Neural cell (in vitro differentiated cells): Measurements from ENCODE around the gene ZNF804B.

Source experiments
- EP300 ChIP-seq: fragments of 450-650 bp; conservative IDR thresholded peaks from 2 replicates; pipeline ENCODE4 v1.6.1; 2014; ENCODE audit warnings: antibody characterized with exemption, mild to moderate bottlenecking, moderate library complexity; ENCODE audit not compliant: poor library complexity, severe bottlenecking
- EZH2 ChIP-seq: fragments of 200-600, 300-800 bp; shearing (Covaris generic), sonication (generic); IDR thresholded peaks from 2 replicates; pipeline ENCODE4 v1.6.1; 2014; ENCODE audit warnings: antibody characterized with exemption, low read length, borderline replicate concordance, mild to moderate bottlenecking; ENCODE audit not compliant: insufficient read depth, poor library complexity, severe bottlenecking
- POLR2AphosphoS5 ChIP-seq: IDR thresholded peaks from 2 replicates; pipeline ENCODE4 v1.6.1; 2012
- RAD21 ChIP-seq: fragments of 450-650 bp; conservative IDR thresholded peaks from 2 replicates; pipeline ENCODE4 v1.6.1; 2014; ENCODE audit warnings: antibody characterized with exemption, mild to moderate bottlenecking, moderate library complexity
- SMC3 ChIP-seq: fragments of 450-650 bp; conservative IDR thresholded peaks from 2 replicates; pipeline ENCODE4 v1.6.1; 2014; ENCODE audit warnings: antibody characterized with exemption, mild to moderate bottlenecking, moderate library complexity; ENCODE audit not compliant: poor library complexity
- TF ChIP-seq, protein P1 (sequence below): fragments of 450-650 bp; IDR thresholded peaks from 2 replicates; pipeline ENCODE4 v1.5.1; 2014; ENCODE audit warnings: antibody characterized with exemption, mild to moderate bottlenecking, moderate library complexity; ENCODE audit not compliant: poor library complexity, severe bottlenecking
- TF ChIP-seq, protein P2 (sequence below): IDR thresholded peaks from 2 replicates; pipeline ENCODE4 v1.6.1; 2012; ENCODE audit warnings: borderline replicate concordance

DNA sequence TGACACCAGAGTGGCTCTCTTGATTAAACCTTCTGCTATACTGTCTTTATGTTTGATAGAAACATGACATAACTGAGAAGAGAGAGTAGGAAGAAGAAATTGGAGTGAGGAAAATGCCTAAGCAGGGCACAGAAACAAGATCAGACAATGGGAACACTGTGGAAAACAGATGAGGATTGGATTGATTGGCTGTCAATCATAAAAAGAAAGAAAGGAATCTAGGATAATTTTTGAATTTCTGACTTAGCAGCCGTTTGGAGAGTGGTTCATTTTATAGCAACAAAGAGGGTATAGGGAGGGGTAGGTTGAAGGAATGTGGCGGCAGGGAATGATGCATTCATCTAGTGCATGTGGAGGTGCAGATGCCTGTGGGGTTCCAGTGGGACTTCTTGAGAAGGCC lies 28.3 kb downstream of the ZNF804B start:
- TF ChIP-seq, protein P1, sequence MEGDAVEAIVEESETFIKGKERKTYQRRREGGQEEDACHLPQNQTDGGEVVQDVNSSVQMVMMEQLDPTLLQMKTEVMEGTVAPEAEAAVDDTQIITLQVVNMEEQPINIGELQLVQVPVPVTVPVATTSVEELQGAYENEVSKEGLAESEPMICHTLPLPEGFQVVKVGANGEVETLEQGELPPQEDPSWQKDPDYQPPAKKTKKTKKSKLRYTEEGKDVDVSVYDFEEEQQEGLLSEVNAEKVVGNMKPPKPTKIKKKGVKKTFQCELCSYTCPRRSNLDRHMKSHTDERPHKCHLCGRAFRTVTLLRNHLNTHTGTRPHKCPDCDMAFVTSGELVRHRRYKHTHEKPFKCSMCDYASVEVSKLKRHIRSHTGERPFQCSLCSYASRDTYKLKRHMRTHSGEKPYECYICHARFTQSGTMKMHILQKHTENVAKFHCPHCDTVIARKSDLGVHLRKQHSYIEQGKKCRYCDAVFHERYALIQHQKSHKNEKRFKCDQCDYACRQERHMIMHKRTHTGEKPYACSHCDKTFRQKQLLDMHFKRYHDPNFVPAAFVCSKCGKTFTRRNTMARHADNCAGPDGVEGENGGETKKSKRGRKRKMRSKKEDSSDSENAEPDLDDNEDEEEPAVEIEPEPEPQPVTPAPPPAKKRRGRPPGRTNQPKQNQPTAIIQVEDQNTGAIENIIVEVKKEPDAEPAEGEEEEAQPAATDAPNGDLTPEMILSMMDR = no peak
- TF ChIP-seq SMC3 = no peak
- no peak for TF ChIP-seq POLR2AphosphoS5
- TF ChIP-seq EZH2 = no peak
- TF ChIP-seq RAD21 = no peak
- TF ChIP-seq, protein P2, sequence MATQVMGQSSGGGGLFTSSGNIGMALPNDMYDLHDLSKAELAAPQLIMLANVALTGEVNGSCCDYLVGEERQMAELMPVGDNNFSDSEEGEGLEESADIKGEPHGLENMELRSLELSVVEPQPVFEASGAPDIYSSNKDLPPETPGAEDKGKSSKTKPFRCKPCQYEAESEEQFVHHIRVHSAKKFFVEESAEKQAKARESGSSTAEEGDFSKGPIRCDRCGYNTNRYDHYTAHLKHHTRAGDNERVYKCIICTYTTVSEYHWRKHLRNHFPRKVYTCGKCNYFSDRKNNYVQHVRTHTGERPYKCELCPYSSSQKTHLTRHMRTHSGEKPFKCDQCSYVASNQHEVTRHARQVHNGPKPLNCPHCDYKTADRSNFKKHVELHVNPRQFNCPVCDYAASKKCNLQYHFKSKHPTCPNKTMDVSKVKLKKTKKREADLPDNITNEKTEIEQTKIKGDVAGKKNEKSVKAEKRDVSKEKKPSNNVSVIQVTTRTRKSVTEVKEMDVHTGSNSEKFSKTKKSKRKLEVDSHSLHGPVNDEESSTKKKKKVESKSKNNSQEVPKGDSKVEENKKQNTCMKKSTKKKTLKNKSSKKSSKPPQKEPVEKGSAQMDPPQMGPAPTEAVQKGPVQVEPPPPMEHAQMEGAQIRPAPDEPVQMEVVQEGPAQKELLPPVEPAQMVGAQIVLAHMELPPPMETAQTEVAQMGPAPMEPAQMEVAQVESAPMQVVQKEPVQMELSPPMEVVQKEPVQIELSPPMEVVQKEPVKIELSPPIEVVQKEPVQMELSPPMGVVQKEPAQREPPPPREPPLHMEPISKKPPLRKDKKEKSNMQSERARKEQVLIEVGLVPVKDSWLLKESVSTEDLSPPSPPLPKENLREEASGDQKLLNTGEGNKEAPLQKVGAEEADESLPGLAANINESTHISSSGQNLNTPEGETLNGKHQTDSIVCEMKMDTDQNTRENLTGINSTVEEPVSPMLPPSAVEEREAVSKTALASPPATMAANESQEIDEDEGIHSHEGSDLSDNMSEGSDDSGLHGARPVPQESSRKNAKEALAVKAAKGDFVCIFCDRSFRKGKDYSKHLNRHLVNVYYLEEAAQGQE = no peak
- TF ChIP-seq EP300 = no peak
